SK-N-SH (cell line): ENCODE measurements around the gene KMT5B. TPM values are rescaled to one million over a fixed set of nuclear protein-coding genes. Genes with fewer than 3 reads are reported as not detected.
A peak's percentile ranks its signal among the peaks of the same experiment; 100 is the strongest.

Experiments used
- CTCF ChIA-PET: fragments of 300-600, 350-600 bp; formaldehyde crosslinking; extraction: SDS; loops from one replicate; lab custom pipeline; 2021; lab: Yijun Ruan, JAX
- POLR2A ChIA-PET: fragments of 350-600 bp; sonication (Branson Sonifier 250); formaldehyde crosslinking; extraction: SDS; loops from one replicate; lab custom pipeline; 2020; ENCODE audit warnings: antibody characterized with exemption, inconsistent platforms; lab: Yijun Ruan, JAX
- DNase-seq: peaks from one replicate; pipeline ENCODE4 v3.0.0; 2012
- H2AFZ ChIP-seq: fragments of 200-600 bp; sonication (generic); 2 replicates; pipeline ENCODE4 v1.8.1; 2016; ENCODE audit warnings: antibody characterized with exemption, mild to moderate bottlenecking, low read depth
- H3F3A ChIP-seq: fragments of 200-600 bp; sonication (generic); replicated peaks from 2 replicates; pipeline ENCODE3; 2016; ENCODE audit warnings: antibody characterized with exemption, mild to moderate bottlenecking; ENCODE audit not compliant: insufficient read depth
- H3K27ac ChIP-seq, 2 experiments: fragments of 200-500 bp in 1 of 2; fragments of 200-600 bp in 1 of 2; sonication (Bioruptor generic) in 1 of 2; sonication (generic), shearing (Covaris generic) in 1 of 2; 2 replicates each; pipeline versions ENCODE4 v1.5.1 to v1.6.1; 2014 to 2016; ENCODE audit warnings: low read depth in 2 of 2, inconsistent platforms in 1 of 2, low read length in 1 of 2, mild to moderate bottlenecking in 1 of 2, mixed read lengths in 1 of 2
- H3K27me3 ChIP-seq: fragments of 200-600 bp; sonication (generic), shearing (Covaris generic); 2 replicates; pipeline ENCODE4 v1.6.1; 2016; ENCODE audit warnings: mixed run types; ENCODE audit not compliant: insufficient read depth
- H3K36me3 ChIP-seq, 2 experiments: fragments of 200-500 bp in 1 of 2; fragments of 200-600 bp in 1 of 2; sonication (Bioruptor generic) in 1 of 2; sonication (generic) in 1 of 2; replicated peaks in 1 of 2; 2 replicates each; pipeline versions ENCODE3 to v1.5.1; 2014 to 2016; ENCODE audit warnings: low read length in 1 of 2, mild to moderate bottlenecking in 1 of 2; ENCODE audit not compliant: insufficient read depth in 2 of 2, control insufficient read depth in 1 of 2
- H3K4me1 ChIP-seq, 2 experiments: fragments of 200-500 bp in 1 of 2; fragments of 200-600 bp in 1 of 2; sonication (Bioruptor generic) in 1 of 2; sonication (generic), shearing (Covaris generic) in 1 of 2; 2 replicates each; pipeline versions ENCODE4 v1.5.1 to v1.6.1; 2014 to 2016; ENCODE audit warnings: low read depth in 1 of 2, low read length in 1 of 2, mixed run types in 1 of 2; ENCODE audit not compliant: insufficient read depth in 2 of 2, control insufficient read depth in 1 of 2
- H3K4me2 ChIP-seq: fragments of 200-600 bp; sonication (generic), shearing (Covaris generic); 2 replicates; pipeline ENCODE4 v1.6.1; 2017; ENCODE audit warnings: mixed run types
- H3K4me3 ChIP-seq, 2 experiments: fragments of 200-500 bp in 1 of 2; fragments of 200-600 bp in 1 of 2; sonication (Bioruptor generic) in 1 of 2; sonication (generic), shearing (Covaris generic) in 1 of 2; 2 replicates each; pipeline versions ENCODE4 v1.5.1 to v1.8.1; 2014 to 2016; ENCODE audit warnings: low read depth in 2 of 2, inconsistent platforms in 1 of 2, low read length in 1 of 2, mild to moderate bottlenecking in 1 of 2, mixed read lengths in 1 of 2, moderate library complexity in 1 of 2
- H3K79me2 ChIP-seq: fragments of 200-600 bp; sonication (generic); 2 replicates; pipeline ENCODE4 v1.8.1; 2017; ENCODE audit warnings: mild to moderate bottlenecking; ENCODE audit not compliant: insufficient read depth
- H3K9ac ChIP-seq: fragments of 200-600 bp; sonication (generic); 2 replicates; pipeline ENCODE4 v1.6.1; 2017; ENCODE audit warnings: mixed run types
- H3K9me2 ChIP-seq: fragments of 200-600 bp; sonication (generic); 2 replicates; pipeline ENCODE4 v1.6.1; 2017; ENCODE audit warnings: mixed run types
- H3K9me3 ChIP-seq: fragments of 200-600 bp; sonication (generic); 2 replicates; pipeline ENCODE4 v1.6.1; 2017; ENCODE audit warnings: mixed run types, mild to moderate bottlenecking, moderate library complexity
- H4K20me1 ChIP-seq: fragments of 200-600 bp; sonication (generic); 2 replicates; pipeline ENCODE4 v1.6.1; 2017; ENCODE audit warnings: mild to moderate bottlenecking, mixed run types; ENCODE audit not compliant: insufficient read depth
- CTCF ChIP-seq: fragments of 200-600 bp; sonication (generic); IDR thresholded peaks from 2 replicates; pipeline ENCODE4 v1.6.1; 2017; ENCODE audit warnings: antibody characterized with exemption, mild to moderate bottlenecking, moderate library complexity
- EP300 ChIP-seq, 2 experiments: IDR thresholded peaks; 2 replicates each; pipeline versions ENCODE4 v1.4.0 to v1.6.1; 2012; ENCODE audit warnings: borderline replicate concordance in 1 of 2, low read depth in 1 of 2, low read length in 1 of 2
- FOXM1 ChIP-seq: IDR thresholded peaks from 2 replicates; pipeline ENCODE4 v1.4.0; 2012; ENCODE audit warnings: low read depth, mild to moderate bottlenecking
- GABPA ChIP-seq: IDR thresholded peaks from 2 replicates; pipeline ENCODE4 v1.4.0; 2012; ENCODE audit warnings: low read depth, mild to moderate bottlenecking
- IRF3 ChIP-seq: fragments of 150-350 bp; IDR thresholded peaks from 2 replicates; pipeline ENCODE4 v1.6.1; 2016; ENCODE audit warnings: mild to moderate bottlenecking, low read depth, low read length
- NFIC ChIP-seq: IDR thresholded peaks from 2 replicates; pipeline ENCODE4 v1.4.0; 2012; ENCODE audit warnings: borderline replicate concordance
- NRF1 ChIP-seq: IDR thresholded peaks from 2 replicates; pipeline ENCODE4 v1.6.1; 2012; ENCODE audit warnings: low read depth, mild to moderate bottlenecking, low read length
- RAD21 ChIP-seq: IDR thresholded peaks from 2 replicates; pipeline ENCODE4 v1.6.1; 2012; ENCODE audit warnings: mild to moderate bottlenecking, low read length
- SIN3A ChIP-seq: IDR thresholded peaks from 2 replicates; pipeline ENCODE4 v1.6.1; 2012; ENCODE audit warnings: low read depth, mild to moderate bottlenecking, low read length, moderate library complexity, borderline replicate concordance
- SMC3 ChIP-seq: IDR thresholded peaks from 2 replicates; pipeline ENCODE4 v1.6.1; 2012; ENCODE audit warnings: low read depth, low read length, improper control_type of control experiment
- WGBS: methylation state at CpG from one replicate; pipeline ENCODE4 v1.1.6; 2017; ENCODE audit warnings: low lambda C conversion rate; 5-methylcytosine and 5-hydroxymethylcytosine counted together
- polyA plus RNA-seq, 3 experiments: library from polyadenylated mRNA; depleted of rRNA; stranded (reverse); fragments of >200 nt; gene quantifications; 2 replicates each; pipeline ENCODE4 v1.2.3, GENCODE V29; 2012
- TF ChIP-seq, protein P1 (sequence below): fragments of 150-350 bp; IDR thresholded peaks from 2 replicates; pipeline ENCODE4 v1.6.1; 2017; ENCODE audit warnings: antibody characterized with exemption, low read length, low read depth, borderline replicate concordance
- TF ChIP-seq, protein P2 (sequence below): IDR thresholded peaks from 2 replicates; pipeline ENCODE4 v1.4.0; 2012; ENCODE audit warnings: low read depth
- TF ChIP-seq, protein P3 (sequence below): IDR thresholded peaks from 2 replicates; pipeline ENCODE4; 2012
- TF ChIP-seq, protein P4 (sequence below): IDR thresholded peaks from 2 replicates; pipeline ENCODE4 v1.6.1; 2012; ENCODE audit warnings: mild to moderate bottlenecking, low read depth, low read length, moderate library complexity

The KMT5B gene
- polyA plus RNA-seq, 1 of the 3 experiments (the other 2 are of a cell fraction) = 10.4 TPM

GRCh38 chr11:68206211-68206610 lies 6.9 kb downstream of the KMT5B start:
- Histone ChIP-seq H3K4me3 (no peak overlapping the region), H4K20me1 (peaks cover 100% of the 10 kb centered on the region), H3F3A (peaks cover 9% of the 10 kb centered on the region), H3K79me2 (peaks cover 100% of the 10 kb centered on the region), H3K27ac (no peak overlapping the region), H3K9me2 (no peaks in the 10 kb centered on the region), H3K9me3 (no peaks in the 10 kb centered on the region), H3K4me1 (peaks cover 0 to 12% of the 10 kb centered on the region in 2 experiments; a peak in 2 of 4 replicates), H3K4me2 (no peak overlapping the region), H2AFZ (no peak overlapping the region), H3K9ac (no peak overlapping the region), H3K36me3 (peaks cover 0 to 6% of the 10 kb centered on the region in 2 experiments), H3K27me3 (no peaks in the 10 kb centered on the region)
- 30% methylated on average over 5 of the region's 5 CpGs for WGBS
- TF ChIP-seq NFIC (no peak), CTCF (peak; percentile 78), SMC3 (peak; percentile 56), RAD21 (peak; percentile 75)
- peak; percentile 64 for DNase-seq
- CTCF ChIA-PET = interaction anchor here (0.6 to 1.9 kb wide), 17 partner anchors 9 to 198 kb away, joined by 3 to 19 read pairs (median 3); partner anchors contain the start of gene ALDH3B1
- POLR2A ChIA-PET = no interaction called here

DNA sequence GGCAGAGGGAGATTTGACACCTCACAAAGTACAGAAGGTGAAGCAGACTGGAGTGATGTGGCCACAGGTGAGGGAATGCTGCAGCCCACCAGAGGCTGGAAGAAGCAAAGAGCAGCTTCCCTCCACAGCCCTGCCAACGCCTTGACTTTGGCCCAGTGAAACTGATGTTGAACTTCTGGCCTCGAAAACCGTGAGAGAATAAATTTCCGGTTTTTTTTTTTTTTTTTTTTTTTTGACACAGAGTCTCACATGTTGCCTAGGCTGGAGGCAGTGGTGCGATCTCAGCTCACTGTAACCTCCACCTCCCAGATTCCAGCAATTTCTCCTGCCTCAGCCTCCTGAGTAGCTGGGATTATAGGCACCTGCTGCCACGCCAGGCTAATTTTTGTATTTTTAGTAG lies 8.7 kb downstream of the KMT5B start:
- TF ChIP-seq, protein P1, sequence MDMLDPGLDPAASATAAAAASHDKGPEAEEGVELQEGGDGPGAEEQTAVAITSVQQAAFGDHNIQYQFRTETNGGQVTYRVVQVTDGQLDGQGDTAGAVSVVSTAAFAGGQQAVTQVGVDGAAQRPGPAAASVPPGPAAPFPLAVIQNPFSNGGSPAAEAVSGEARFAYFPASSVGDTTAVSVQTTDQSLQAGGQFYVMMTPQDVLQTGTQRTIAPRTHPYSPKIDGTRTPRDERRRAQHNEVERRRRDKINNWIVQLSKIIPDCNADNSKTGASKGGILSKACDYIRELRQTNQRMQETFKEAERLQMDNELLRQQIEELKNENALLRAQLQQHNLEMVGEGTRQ = no peak
- TF ChIP-seq SIN3A (no peak), NRF1 (no peak), IRF3 (no peak), GABPA (no peak), SMC3 (no peak), EP300 (IDR thresholded peaks at IDR 0.05; ENCODE audit: borderline replicate concordance in 1 of 2, low read depth in 1 of 2, low read length in 1 of 2) (no peak), FOXM1 (no peak), RAD21 (no peak)
- TF ChIP-seq, protein P2, sequence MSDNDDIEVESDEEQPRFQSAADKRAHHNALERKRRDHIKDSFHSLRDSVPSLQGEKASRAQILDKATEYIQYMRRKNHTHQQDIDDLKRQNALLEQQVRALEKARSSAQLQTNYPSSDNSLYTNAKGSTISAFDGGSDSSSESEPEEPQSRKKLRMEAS = no peak
- TF ChIP-seq, protein P3, sequence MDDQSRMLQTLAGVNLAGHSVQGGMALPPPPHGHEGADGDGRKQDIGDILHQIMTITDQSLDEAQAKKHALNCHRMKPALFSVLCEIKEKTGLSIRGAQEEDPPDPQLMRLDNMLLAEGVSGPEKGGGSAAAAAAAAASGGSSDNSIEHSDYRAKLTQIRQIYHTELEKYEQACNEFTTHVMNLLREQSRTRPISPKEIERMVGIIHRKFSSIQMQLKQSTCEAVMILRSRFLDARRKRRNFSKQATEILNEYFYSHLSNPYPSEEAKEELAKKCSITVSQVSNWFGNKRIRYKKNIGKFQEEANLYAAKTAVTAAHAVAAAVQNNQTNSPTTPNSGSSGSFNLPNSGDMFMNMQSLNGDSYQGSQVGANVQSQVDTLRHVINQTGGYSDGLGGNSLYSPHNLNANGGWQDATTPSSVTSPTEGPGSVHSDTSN = no peak
- TF ChIP-seq, protein P4, sequence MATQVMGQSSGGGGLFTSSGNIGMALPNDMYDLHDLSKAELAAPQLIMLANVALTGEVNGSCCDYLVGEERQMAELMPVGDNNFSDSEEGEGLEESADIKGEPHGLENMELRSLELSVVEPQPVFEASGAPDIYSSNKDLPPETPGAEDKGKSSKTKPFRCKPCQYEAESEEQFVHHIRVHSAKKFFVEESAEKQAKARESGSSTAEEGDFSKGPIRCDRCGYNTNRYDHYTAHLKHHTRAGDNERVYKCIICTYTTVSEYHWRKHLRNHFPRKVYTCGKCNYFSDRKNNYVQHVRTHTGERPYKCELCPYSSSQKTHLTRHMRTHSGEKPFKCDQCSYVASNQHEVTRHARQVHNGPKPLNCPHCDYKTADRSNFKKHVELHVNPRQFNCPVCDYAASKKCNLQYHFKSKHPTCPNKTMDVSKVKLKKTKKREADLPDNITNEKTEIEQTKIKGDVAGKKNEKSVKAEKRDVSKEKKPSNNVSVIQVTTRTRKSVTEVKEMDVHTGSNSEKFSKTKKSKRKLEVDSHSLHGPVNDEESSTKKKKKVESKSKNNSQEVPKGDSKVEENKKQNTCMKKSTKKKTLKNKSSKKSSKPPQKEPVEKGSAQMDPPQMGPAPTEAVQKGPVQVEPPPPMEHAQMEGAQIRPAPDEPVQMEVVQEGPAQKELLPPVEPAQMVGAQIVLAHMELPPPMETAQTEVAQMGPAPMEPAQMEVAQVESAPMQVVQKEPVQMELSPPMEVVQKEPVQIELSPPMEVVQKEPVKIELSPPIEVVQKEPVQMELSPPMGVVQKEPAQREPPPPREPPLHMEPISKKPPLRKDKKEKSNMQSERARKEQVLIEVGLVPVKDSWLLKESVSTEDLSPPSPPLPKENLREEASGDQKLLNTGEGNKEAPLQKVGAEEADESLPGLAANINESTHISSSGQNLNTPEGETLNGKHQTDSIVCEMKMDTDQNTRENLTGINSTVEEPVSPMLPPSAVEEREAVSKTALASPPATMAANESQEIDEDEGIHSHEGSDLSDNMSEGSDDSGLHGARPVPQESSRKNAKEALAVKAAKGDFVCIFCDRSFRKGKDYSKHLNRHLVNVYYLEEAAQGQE = no peak
- H3K27me3 ChIP-seq = no peaks in the 10 kb centered on the region
- H2AFZ ChIP-seq = no peak overlapping the region
- H3K9me3 ChIP-seq = no peaks in the 10 kb centered on the region
- peaks cover 2 to 9% of the 10 kb centered on the region in 2 experiments; a peak in 2 of 4 replicates for H3K4me1 ChIP-seq
- no peak overlapping the region for H3K27ac ChIP-seq
- POLR2A ChIA-PET = no interaction called here
- H3K9ac ChIP-seq = no peak overlapping the region
- H3F3A ChIP-seq = peaks cover 7% of the 10 kb centered on the region
- H3K36me3 ChIP-seq = peaks cover 0 to 6% of the 10 kb centered on the region in 2 experiments
- WGBS = 87% methylated on average over 6 of the region's 6 CpGs
- peaks cover 100% of the 10 kb centered on the region for H4K20me1 ChIP-seq
- no peak for DNase-seq
- H3K79me2 ChIP-seq = peaks cover 100% of the 10 kb centered on the region
- H3K4me2 ChIP-seq = no peak overlapping the region
- no peak overlapping the region for H3K4me3 ChIP-seq
- CTCF ChIA-PET = interaction anchor here (0.7 to 1.8 kb wide), 5 partner anchors 8 to 195 kb away, joined by 3 to 5 read pairs (median 4); no protein-coding TSS in a partner anchor
- no peaks in the 10 kb centered on the region for H3K9me2 ChIP-seq
